Upper lobe of left lung (tissue), 6 donors: ENCODE measurements around the gene AHRR. TPM values are rescaled to one million over a fixed set of nuclear protein-coding genes. Genes with fewer than 3 reads are reported as not detected.

ENCODE experiments used
- ATAC-seq, 2 donors: fragments of 200-7000 bp; cut with Tn5 transposase; one replicate each; pipeline ENCODE4 v1.9.1; 2022; ENCODE audit warnings: mild to moderate bottlenecking in 2 of 2, moderate library complexity in 2 of 2; ENCODE audit not compliant: low FRiP score in 2 of 2
- DNase-seq, 2 donors: peaks; one replicate each; pipeline ENCODE4 v3.0.0-alpha.2; 2019 to 2020
- H3K27ac ChIP-seq, 4 donors: fragments of 200-600 bp; sonication (generic); one replicate each; pipeline ENCODE4 v1.5.1; 2016 to 2019
- H3K27me3 ChIP-seq, 4 donors: fragments of 200-600 bp; sonication (generic); one replicate each; pipeline ENCODE4 v1.5.1; 2017 to 2019
- H3K36me3 ChIP-seq, 4 donors: fragments of 200-600 bp; sonication (generic); one replicate each; pipeline ENCODE4 v1.5.1; 2016 to 2019
- H3K4me1 ChIP-seq, 4 donors: fragments of 200-600 bp; sonication (generic); one replicate each; pipeline ENCODE4 v1.5.1; 2018 to 2019
- H3K4me3 ChIP-seq, 4 donors: fragments of 200-600 bp; sonication (generic); one replicate each; pipeline ENCODE4 v1.5.1; 2017 to 2019; ENCODE audit warnings: mild to moderate bottlenecking in 2 of 4, moderate library complexity in 1 of 4
- H3K9me3 ChIP-seq, 4 donors: fragments of 200-600 bp; sonication (generic); one replicate each; pipeline ENCODE4 v1.5.1; 2018 to 2019
- EP300 ChIP-seq, 4 donors: sonication (generic); formaldehyde crosslinking; IDR thresholded peaks; one replicate each; pipeline ENCODE4 v1.5.1; 2017; ENCODE audit warnings: antibody characterized with exemption in 4 of 4, control low read depth in 2 of 4
- POLR2A ChIP-seq, 4 donors: fragments of 450-650 bp; IDR thresholded peaks; one replicate each; pipeline ENCODE4 v1.5.1; 2016 to 2017; ENCODE audit warnings: antibody characterized with exemption in 4 of 4, mild to moderate bottlenecking in 2 of 4
- POLR2AphosphoS5 ChIP-seq, 2 donors: sonication (generic); formaldehyde crosslinking; IDR thresholded peaks; one replicate each; pipeline ENCODE4 v1.5.1; 2017; ENCODE audit warnings: antibody characterized with exemption in 2 of 2
- WGBS, 2 donors: methylation state at CpG; one replicate each; pipeline ENCODE4 v1.1.5; 2017 to 2018; 5-methylcytosine and 5-hydroxymethylcytosine counted together
- total RNA-seq, 6 donors: library from RNA; depleted of rRNA in 4 of 6; stranded (reverse); fragments of >200 nt in 4 of 6; gene quantifications; one replicate each; pipeline versions ENCODE4 v1.1.0 to v1.2.1, GENCODE V29; 2016 to 2021
- TF ChIP-seq, protein P1 (sequence below), 6 experiments: fragments of 450-650 bp in 4 of 6; fragments of 200-600 bp in 2 of 6; sonication (generic) in 2 of 6; IDR thresholded peaks; one replicate each; pipeline ENCODE4 v1.5.1; 2016 to 2019; ENCODE audit warnings: antibody characterized with exemption in 6 of 6
- donor health status: DM: no; HTN: no; CAD: no; lungs with moderate emphysema.
- donor health status: DM: no; HTN: yes; CAD: no; lungs with severe emphysema.

AHRR gene
- total RNA-seq, 6 donors from 2014 or later: 1.3 to 8.6 (median 4.4) TPM

- Histone ChIP-seq H3K27me3 (no peaks in the 10 kb centered on the region), H3K9me3 (peaks cover 4 to 10% (median 8%) of the 10 kb centered on the region in 4 donors), H3K36me3 (peaks cover 27 to 100% (median 78%) of the 10 kb centered on the region in 4 donors), H3K4me3 (no peak overlapping the region), H3K27ac (no peak overlapping the region), H3K4me1 (peaks cover 0 to 4% (median 0%) of the 10 kb centered on the region in 4 donors)
- WGBS, 2 donors: 93 to 94% methylated on average over 11 of the region's 11 CpGs
- no peak for ATAC-seq
- TF ChIP-seq, protein P1, sequence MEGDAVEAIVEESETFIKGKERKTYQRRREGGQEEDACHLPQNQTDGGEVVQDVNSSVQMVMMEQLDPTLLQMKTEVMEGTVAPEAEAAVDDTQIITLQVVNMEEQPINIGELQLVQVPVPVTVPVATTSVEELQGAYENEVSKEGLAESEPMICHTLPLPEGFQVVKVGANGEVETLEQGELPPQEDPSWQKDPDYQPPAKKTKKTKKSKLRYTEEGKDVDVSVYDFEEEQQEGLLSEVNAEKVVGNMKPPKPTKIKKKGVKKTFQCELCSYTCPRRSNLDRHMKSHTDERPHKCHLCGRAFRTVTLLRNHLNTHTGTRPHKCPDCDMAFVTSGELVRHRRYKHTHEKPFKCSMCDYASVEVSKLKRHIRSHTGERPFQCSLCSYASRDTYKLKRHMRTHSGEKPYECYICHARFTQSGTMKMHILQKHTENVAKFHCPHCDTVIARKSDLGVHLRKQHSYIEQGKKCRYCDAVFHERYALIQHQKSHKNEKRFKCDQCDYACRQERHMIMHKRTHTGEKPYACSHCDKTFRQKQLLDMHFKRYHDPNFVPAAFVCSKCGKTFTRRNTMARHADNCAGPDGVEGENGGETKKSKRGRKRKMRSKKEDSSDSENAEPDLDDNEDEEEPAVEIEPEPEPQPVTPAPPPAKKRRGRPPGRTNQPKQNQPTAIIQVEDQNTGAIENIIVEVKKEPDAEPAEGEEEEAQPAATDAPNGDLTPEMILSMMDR (IDR thresholded peaks at IDR 0.05): no peak
- TF ChIP-seq EP300 (IDR thresholded peaks at IDR 0.05) (no peak), POLR2AphosphoS5 (IDR thresholded peaks at IDR 0.05) (no peak), POLR2A (IDR thresholded peaks at IDR 0.05) (no peak)
- DNase-seq: peak in 1 of 2 donors; percentile 10
Measured at GRCh38 chr5:455806-456205, 134.3 kb downstream of the AHRR start.

GRCh38 chr5:456351-457194 is 135.1 kb downstream of the AHRR start:
- H3K27me3 ChIP-seq: no peaks in the 10 kb centered on the region
- H3K36me3 ChIP-seq: peaks cover 22 to 96% (median 79%) of the 10 kb centered on the region in 4 donors
- DNase-seq: peak; percentile 14 to 58
- ATAC-seq: no peak
- no peak overlapping the region for H3K4me3 ChIP-seq
- no peak overlapping the region for H3K27ac ChIP-seq
- no peak for TF ChIP-seq POLR2A (IDR thresholded peaks at IDR 0.05)
- TF ChIP-seq, protein P1 (IDR thresholded peaks at IDR 0.05): no peak
- no peak for TF ChIP-seq POLR2AphosphoS5 (IDR thresholded peaks at IDR 0.05)
- no peak for TF ChIP-seq EP300 (IDR thresholded peaks at IDR 0.05)
- peaks cover 4 to 7% (median 7%) of the 10 kb centered on the region in 4 donors for H3K9me3 ChIP-seq
- WGBS, 2 donors: 85 to 94% methylated on average over 16 to 28 of the region's 28 CpGs
- peaks cover 0 to 4% (median 0%) of the 10 kb centered on the region in 4 donors for H3K4me1 ChIP-seq

GRCh38 chr5:457195-457961 is 135.9 kb downstream of the AHRR start:
- DNase-seq: peak; percentile 18 to 41

DNA sequence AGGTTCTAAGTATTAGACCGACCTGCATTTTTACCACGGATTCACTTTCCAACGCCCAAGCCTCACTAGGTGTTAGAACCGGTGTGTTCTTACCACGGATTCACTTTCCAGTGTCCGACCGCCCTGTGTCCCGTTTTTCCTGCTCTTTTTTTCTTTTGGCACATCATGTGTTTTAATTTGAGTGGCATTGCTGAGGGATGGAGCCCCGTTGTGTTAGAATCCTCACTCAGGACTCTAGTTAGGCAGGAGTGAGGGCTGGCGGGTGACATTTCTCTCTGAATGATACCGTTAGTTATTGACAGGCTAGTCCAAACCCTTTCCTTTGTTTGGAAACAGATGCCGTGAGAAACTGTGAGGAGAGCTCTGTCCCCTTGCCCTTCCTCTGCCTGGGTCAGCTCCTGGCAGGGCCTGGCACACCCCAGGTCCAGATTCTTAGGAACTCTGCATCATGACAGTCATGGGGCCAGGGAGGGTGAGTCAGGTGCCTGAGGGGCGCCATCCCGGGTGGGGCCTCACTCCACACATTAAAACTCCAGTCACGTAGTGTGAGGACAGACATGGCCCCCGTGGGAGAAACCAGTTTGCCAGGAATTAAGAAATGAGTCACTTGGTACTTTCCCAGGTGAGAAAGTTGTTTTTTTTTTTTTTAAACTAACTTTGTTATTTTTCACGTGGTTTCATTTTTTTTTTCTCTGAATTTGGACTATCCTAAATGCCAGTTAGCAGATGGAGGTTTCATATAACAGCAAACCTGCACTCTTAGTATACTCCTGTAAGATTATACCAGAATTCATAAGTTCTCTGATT is 137.2 kb downstream of the AHRR start:
- peak in 1 of 2 donors; percentile 33 for ATAC-seq
- H3K27me3 ChIP-seq: no peaks in the 10 kb centered on the region
- no peak overlapping the region for H3K4me3 ChIP-seq
- H3K36me3 ChIP-seq: peaks cover 21 to 96% (median 80%) of the 10 kb centered on the region in 4 donors
- TF ChIP-seq EP300 (IDR thresholded peaks at IDR 0.05) (no peak), POLR2AphosphoS5 (IDR thresholded peaks at IDR 0.05) (no peak), POLR2A (IDR thresholded peaks at IDR 0.05) (no peak)
- TF ChIP-seq, protein P1 (IDR thresholded peaks at IDR 0.05): no peak
- DNase-seq: peak; percentile 22 to 48
- 81 to 83% methylated on average over 17 of the region's 17 CpGs for WGBS, 2 donors
- no peaks in the 10 kb centered on the region for H3K9me3 ChIP-seq
- no peaks in the 10 kb centered on the region for H3K4me1 ChIP-seq
- H3K27ac ChIP-seq: peak overlapping the region in 1 of 4 donors; percentile 18

More at GRCh38 chr5:457195-457961, 135.9 kb downstream of the AHRR start:
- Histone ChIP-seq H3K27me3 (no peaks in the 10 kb centered on the region), H3K4me1 (peaks cover 0 to 4% (median 0%) of the 10 kb centered on the region in 4 donors), H3K36me3 (peaks cover 23 to 96% (median 84%) of the 10 kb centered on the region in 4 donors), H3K27ac (no peak overlapping the region), H3K4me3 (no peak overlapping the region), H3K9me3 (no peaks in the 10 kb centered on the region)
- no peak for TF ChIP-seq EP300 (IDR thresholded peaks at IDR 0.05)
- ATAC-seq: no peak
- 85 to 95% methylated on average over 4 to 19 of the region's 19 CpGs for WGBS, 2 donors
